Prostate gland (tissue), 2 donors: ENCODE results near the gene DGKG.
A peak's percentile ranks its signal among the peaks of the same experiment; 100 is the strongest.

Source experiments
- CTCF ChIP-seq, 4 experiments: fragments of 200-600 bp in 2 of 4; fragments of 450-650 bp in 2 of 4; sonication (generic) in 2 of 4; IDR thresholded peaks; 1 replicate in 3 of 4; 2 replicates in 1 of 4; pipeline ENCODE4 v1.5.1; 2016 to 2019; ENCODE audit warnings: antibody characterized with exemption in 4 of 4, mild to moderate bottlenecking in 2 of 4, moderate library complexity in 2 of 4
- POLR2A ChIP-seq: fragments of 450-650 bp; IDR thresholded peaks from one replicate; pipeline ENCODE4 v1.6.1; 2016; ENCODE audit warnings: antibody characterized with exemption, mild to moderate bottlenecking
- POLR2AphosphoS5 ChIP-seq: sonication (generic); formaldehyde crosslinking; IDR thresholded peaks from one replicate; pipeline ENCODE4 v1.6.1; 2017; ENCODE audit warnings: antibody characterized with exemption

DNA sequence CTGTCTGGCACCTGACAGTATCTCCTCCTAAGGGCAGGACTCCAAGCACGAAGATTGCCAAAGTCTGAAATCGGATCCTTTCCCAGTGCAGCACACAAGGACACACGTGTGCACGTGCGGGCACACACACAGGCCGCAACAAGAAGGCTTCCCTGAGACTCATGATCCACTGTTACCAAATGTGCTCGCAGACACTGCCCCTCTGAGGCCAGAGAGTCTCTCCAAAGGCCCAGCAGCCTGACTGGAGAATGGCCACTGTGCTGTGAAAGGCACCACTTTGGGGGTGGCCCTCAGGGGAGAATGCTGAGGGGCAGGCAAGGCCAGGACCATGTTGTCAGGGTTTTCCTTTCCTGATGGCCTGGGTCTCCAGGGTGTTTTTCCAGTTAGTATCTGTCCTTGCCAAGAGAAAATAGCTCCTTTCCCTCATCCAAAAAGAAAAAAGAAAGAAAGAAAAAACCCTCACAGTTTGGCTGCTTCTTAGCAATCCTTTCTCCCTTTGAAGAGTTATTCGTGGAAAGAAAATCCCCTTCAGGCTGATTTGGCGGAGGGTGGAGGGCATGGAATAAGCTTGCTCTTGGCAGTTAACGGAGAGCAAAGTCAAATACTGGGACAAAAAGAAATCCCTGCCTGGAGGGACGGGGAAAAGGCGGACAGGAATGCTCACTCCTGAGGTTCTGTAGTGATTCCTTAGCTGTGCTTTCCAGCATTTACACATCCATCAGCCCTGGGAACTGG lies 141.0 kb downstream of the DGKG start:
- TF ChIP-seq CTCF (IDR thresholded peaks at IDR 0.05) (peak in 2 of 4 experiments; percentile 31 to 38), POLR2A (no peak), POLR2AphosphoS5 (peak; percentile 51)
